HCT116 (cell line): ENCODE results near the gene E4F1. TPM values are rescaled to one million over a fixed set of nuclear protein-coding genes. Genes with fewer than 3 reads are reported as not detected.

Experiments
- CBX3 ChIP-seq: IDR thresholded peaks from 2 replicates; pipeline ENCODE4 v1.6.1; 2012; ENCODE audit warnings: low read depth
- CTCF ChIP-seq, 3 experiments: fragments of 200-600 bp in 1 of 3; sonication (generic) in 1 of 3; IDR thresholded peaks in 2 of 3; conservative IDR thresholded peaks in 1 of 3; 2 replicates each; pipeline ENCODE4 v1.5.1; 2012 to 2017; ENCODE audit warnings: low read depth in 2 of 3, low read length in 2 of 3, antibody characterized with exemption in 1 of 3, borderline replicate concordance in 1 of 3, control low read depth in 1 of 3, mild to moderate bottlenecking in 1 of 3, mixed read lengths in 1 of 3, mixed run types in 1 of 3, moderate library complexity in 1 of 3; ENCODE audit not compliant: insufficient read depth in 1 of 3
- EGR1 ChIP-seq: IDR thresholded peaks from 2 replicates; pipeline ENCODE4 v1.6.1; 2012; ENCODE audit warnings: low read depth
- ELF1 ChIP-seq: IDR thresholded peaks from 2 replicates; pipeline ENCODE4 v1.6.1; 2012; ENCODE audit warnings: low read depth, borderline replicate concordance
- EZH2 ChIP-seq: fragments of 200-600 bp; sonication (generic); IDR thresholded peaks from 2 replicates; pipeline ENCODE4 v1.6.1; 2017; ENCODE audit warnings: antibody characterized with exemption, mixed run types
- EZH2phosphoT487 ChIP-seq: fragments of 200-600 bp; IDR thresholded peaks from 2 replicates; pipeline ENCODE4 v1.6.1; 2018; ENCODE audit warnings: antibody characterized with exemption, borderline replicate concordance
- FOSL1 ChIP-seq: IDR thresholded peaks from 2 replicates; pipeline ENCODE4 v1.6.1; 2012; ENCODE audit warnings: low read depth
- JUND ChIP-seq: IDR thresholded peaks from 2 replicates; pipeline ENCODE4 v1.6.1; 2012
- MAX ChIP-seq: IDR thresholded peaks from 2 replicates; pipeline ENCODE4 v1.6.1; 2012
- POLR2A ChIP-seq: IDR thresholded peaks from 2 replicates; pipeline ENCODE4 v1.7.0; 2011; ENCODE audit warnings: borderline replicate concordance; ENCODE audit not compliant: insufficient read depth, insufficient read length; ENCODE audit errors: extremely low read depth
- SIN3A ChIP-seq: IDR thresholded peaks from 2 replicates; pipeline ENCODE4 v1.6.1; 2012; ENCODE audit warnings: low read depth
- SP1 ChIP-seq: IDR thresholded peaks from 2 replicates; pipeline ENCODE4 v1.6.1; 2012; ENCODE audit warnings: low read depth
- SRF ChIP-seq: IDR thresholded peaks from 2 replicates; pipeline ENCODE4 v1.6.1; 2012; ENCODE audit warnings: low read depth
- YY1 ChIP-seq: IDR thresholded peaks from 2 replicates; pipeline ENCODE4 v1.6.1; 2011; ENCODE audit warnings: low read length, low read depth, moderate library complexity, mild to moderate bottlenecking; ENCODE audit not compliant: insufficient replicate concordance; ENCODE audit errors: extremely low read depth
- ZFX ChIP-seq: fragments of 450-650 bp; IDR thresholded peaks from 2 replicates; pipeline ENCODE4 v1.6.1; 2017
- ZNF274 ChIP-seq: fragments of 200-500 bp; sonication (Bioruptor generic); IDR thresholded peaks from 2 replicates; pipeline ENCODE4 v1.6.1; 2014; ENCODE audit warnings: mild to moderate bottlenecking, low read depth, low read length, inconsistent platforms
- total RNA-seq: library from RNA; stranded (reverse); gene quantifications from one replicate; pipeline ENCODE4 v1.2.1, GENCODE V29; 2021; ENCODE audit not compliant: unreplicated experiment

The E4F1 gene
- total RNA-seq, 1 experiment from 2014 or later = 40.7 TPM

- TF ChIP-seq MAX = peak; percentile 71
- TF ChIP-seq FOSL1 = no peak
- TF ChIP-seq EZH2phosphoT487 = no peak
- no peak for TF ChIP-seq ZNF274
- TF ChIP-seq CBX3 = no peak
- TF ChIP-seq JUND = no peak; the same call in 1 of the 2 replicates
- TF ChIP-seq SRF = no peak; the same call in 1 of the 2 replicates
- TF ChIP-seq EGR1 = peak; percentile 75
- no peak for TF ChIP-seq EZH2
- peak; percentile 80 for TF ChIP-seq YY1
- 0 out of 2 replicates have a peak, but pooled peaks have one; percentile 54 for TF ChIP-seq SIN3A
- 0 out of 6 replicates have a peak, but pooled peaks of 2 of the 3 experiments have one; percentile 10 to 13 for TF ChIP-seq CTCF (IDR thresholded peaks at IDR 0.05 in 2 of 3, conservative IDR thresholded peaks at IDR 0.05 in 1 of 3; ENCODE audit: borderline replicate concordance in 1 of 3, insufficient read depth in 1 of 3, low read depth in 2 of 3, low read length in 2 of 3)
- peak; percentile 2; the same call in 1 of the 2 replicates for TF ChIP-seq SP1
- peak; percentile 97 for TF ChIP-seq ZFX
- no peak for TF ChIP-seq ELF1
- peak; percentile 43 for TF ChIP-seq POLR2A
Measured at GRCh38 chr16:2205104-2205966, 18.1 kb upstream of the E4F1 start, which contains the start of gene MLST8 (continued).
